DND-41 (cell line): ENCODE data around the gene CACNA2D4.

Source experiments
- ATAC-seq: fragments of 200-7000 bp; cut with Tn5 transposase; 3 replicates; pipeline ENCODE4 v1.9.1; 2021; ENCODE audit warnings: low read depth; ENCODE audit not compliant: insufficient read depth
- DNase-seq: peaks from one replicate; pipeline ENCODE4 v3.0.0-alpha.2; 2020
- H2AFZ ChIP-seq: 2 replicates; pipeline ENCODE4 v1.6.0; 2012; ENCODE audit warnings: low read depth, low read length
- H3K27ac ChIP-seq: 2 replicates; pipeline ENCODE4 v1.5.1; 2012; ENCODE audit warnings: low read length, inconsistent platforms
- H3K27me3 ChIP-seq: fragments of 200-600 bp; sonication (generic); 2 replicates; pipeline ENCODE4 v1.6.0; 2012; ENCODE audit warnings: low read length, mild to moderate bottlenecking, inconsistent platforms; ENCODE audit not compliant: insufficient read depth, poor library complexity
- H3K36me3 ChIP-seq: 2 replicates; pipeline ENCODE4 v1.5.1; 2012; ENCODE audit warnings: low read length, inconsistent platforms; ENCODE audit not compliant: insufficient read depth
- H3K4me1 ChIP-seq: 2 replicates; pipeline ENCODE4 v1.5.1; 2012; ENCODE audit warnings: mild to moderate bottlenecking, low read length; ENCODE audit not compliant: insufficient read depth
- H3K4me2 ChIP-seq: 2 replicates; pipeline ENCODE4 v1.6.0; 2012; ENCODE audit warnings: mild to moderate bottlenecking, moderate library complexity, low read length, inconsistent platforms; ENCODE audit not compliant: insufficient read depth
- H3K4me3 ChIP-seq, 2 experiments: fragments of 200-600 bp in 1 of 2; shearing (Covaris generic) in 1 of 2; 2 replicates each; pipeline ENCODE4 v1.5.1; 2012 to 2016; ENCODE audit warnings: inconsistent platforms in 2 of 2, low read length in 2 of 2, mild to moderate bottlenecking in 2 of 2, low read depth in 1 of 2, moderate library complexity in 1 of 2
- H3K79me2 ChIP-seq: 2 replicates; pipeline ENCODE4 v1.6.0; 2012; ENCODE audit warnings: low read length, inconsistent platforms; ENCODE audit not compliant: insufficient read depth
- H3K9ac ChIP-seq: 2 replicates; pipeline ENCODE4 v1.6.0; 2012; ENCODE audit warnings: low read depth, mild to moderate bottlenecking, inconsistent platforms, low read length, moderate library complexity
- H3K9me3 ChIP-seq: 2 replicates; pipeline ENCODE4 v1.5.1; 2012; ENCODE audit warnings: low read length, moderate library complexity, mild to moderate bottlenecking, inconsistent platforms; ENCODE audit not compliant: insufficient read depth, severe bottlenecking
- H4K20me1 ChIP-seq: 2 replicates; pipeline ENCODE4 v1.6.0; 2012; ENCODE audit warnings: low read length; ENCODE audit not compliant: insufficient read depth
- EZH2 ChIP-seq: IDR thresholded peaks from 3 replicates; pipeline ENCODE4 v1.6.1; 2012; ENCODE audit warnings: borderline replicate concordance, low read depth, mild to moderate bottlenecking, moderate library complexity, low read length, inconsistent platforms; ENCODE audit not compliant: severe bottlenecking
- TF ChIP-seq, protein P1 (sequence below): IDR thresholded peaks from 2 replicates; pipeline ENCODE4 v1.5.1; 2012; ENCODE audit warnings: borderline replicate concordance, low read length, moderate library complexity, mild to moderate bottlenecking; ENCODE audit not compliant: poor library complexity, severe bottlenecking; ENCODE audit errors: extremely low read depth

CACNA2D4 gene

DNA sequence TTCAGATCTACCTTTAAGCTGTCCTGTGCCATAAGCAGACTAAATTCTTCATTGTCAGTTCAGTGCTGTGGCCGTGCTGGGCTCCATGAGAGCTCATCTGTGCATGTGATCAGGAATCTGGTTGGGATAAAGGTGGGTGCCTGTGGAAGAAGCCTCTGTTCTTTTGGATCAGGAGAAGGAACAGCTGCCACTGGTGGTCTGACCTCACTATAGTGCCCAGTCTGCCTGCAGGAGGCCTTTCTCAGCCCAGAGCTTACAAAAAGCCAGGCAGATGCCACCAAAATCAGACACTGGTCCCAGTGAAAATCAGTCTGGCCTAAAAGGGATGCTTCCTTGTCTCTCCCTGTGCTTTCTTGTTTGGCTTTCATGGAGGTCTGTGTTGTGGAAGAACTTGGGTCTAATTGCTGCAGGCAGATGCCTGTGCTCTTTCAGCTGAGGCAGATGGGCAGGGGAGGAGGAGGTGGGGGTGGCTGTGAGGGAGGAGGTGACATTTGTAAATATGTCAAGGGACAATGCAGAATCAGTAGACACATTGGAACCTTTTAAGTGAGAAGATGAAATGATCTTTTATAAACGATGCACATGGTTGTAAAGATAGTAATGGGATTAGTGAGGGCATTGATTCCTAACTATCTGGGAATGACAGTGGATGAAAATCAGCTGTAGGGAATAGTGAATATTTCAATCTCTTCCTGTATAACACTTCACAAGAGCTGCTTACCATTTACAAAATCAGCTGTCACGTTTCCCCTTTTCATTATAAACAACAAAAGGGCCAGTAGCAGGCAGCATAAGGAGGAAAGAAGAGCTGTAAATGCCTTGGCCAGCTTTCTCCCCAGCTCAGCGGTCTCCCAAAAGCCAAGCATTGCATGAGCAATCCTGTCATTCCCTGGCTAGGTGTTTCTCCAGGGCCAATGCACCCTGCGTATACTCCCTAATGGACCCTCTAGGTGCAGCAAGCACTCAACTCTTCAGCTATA lies 44.6 kb downstream of the CACNA2D4 start:
- DNase-seq (no peak), ATAC-seq (no peak)
- Histone ChIP-seq H3K36me3 (no peaks in the 10 kb centered on the region), H3K4me3 (no peak overlapping the region), H3K4me1 (no peaks in the 10 kb centered on the region), H3K27me3 (peaks cover 11% of the 10 kb centered on the region), H3K9me3 (peaks cover 5% of the 10 kb centered on the region), H3K27ac (no peak overlapping the region), H4K20me1 (no peaks in the 10 kb centered on the region), H3K79me2 (no peaks in the 10 kb centered on the region), H3K9ac (no peak overlapping the region), H2AFZ (no peak overlapping the region), H3K4me2 (no peak overlapping the region)
- TF ChIP-seq, protein P1, sequence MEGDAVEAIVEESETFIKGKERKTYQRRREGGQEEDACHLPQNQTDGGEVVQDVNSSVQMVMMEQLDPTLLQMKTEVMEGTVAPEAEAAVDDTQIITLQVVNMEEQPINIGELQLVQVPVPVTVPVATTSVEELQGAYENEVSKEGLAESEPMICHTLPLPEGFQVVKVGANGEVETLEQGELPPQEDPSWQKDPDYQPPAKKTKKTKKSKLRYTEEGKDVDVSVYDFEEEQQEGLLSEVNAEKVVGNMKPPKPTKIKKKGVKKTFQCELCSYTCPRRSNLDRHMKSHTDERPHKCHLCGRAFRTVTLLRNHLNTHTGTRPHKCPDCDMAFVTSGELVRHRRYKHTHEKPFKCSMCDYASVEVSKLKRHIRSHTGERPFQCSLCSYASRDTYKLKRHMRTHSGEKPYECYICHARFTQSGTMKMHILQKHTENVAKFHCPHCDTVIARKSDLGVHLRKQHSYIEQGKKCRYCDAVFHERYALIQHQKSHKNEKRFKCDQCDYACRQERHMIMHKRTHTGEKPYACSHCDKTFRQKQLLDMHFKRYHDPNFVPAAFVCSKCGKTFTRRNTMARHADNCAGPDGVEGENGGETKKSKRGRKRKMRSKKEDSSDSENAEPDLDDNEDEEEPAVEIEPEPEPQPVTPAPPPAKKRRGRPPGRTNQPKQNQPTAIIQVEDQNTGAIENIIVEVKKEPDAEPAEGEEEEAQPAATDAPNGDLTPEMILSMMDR = no peak
- TF ChIP-seq EZH2 = no peak

DNA sequence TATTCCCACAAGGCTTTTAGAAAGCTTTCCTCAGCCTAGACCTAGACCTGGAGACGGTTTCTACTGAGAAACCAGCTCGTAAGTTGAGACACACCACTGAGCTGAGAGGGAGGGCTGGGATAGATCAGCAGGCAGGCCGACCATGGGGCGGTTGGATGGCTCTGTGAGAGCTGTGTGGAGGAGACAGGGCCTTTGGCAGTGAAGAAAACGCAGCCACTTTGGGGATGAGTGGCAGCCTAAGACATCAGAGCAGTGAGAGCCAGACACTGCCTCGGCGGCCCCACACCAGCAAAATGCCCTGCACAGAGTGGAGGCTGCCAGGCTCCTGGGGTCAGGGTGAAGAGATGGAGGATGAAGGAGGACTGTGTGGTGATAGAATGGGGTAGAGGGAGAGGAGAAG lies 46.0 kb downstream of the CACNA2D4 start:
- Histone ChIP-seq H3K4me1 (no peaks in the 10 kb centered on the region), H2AFZ (no peak overlapping the region), H3K4me3 (no peak overlapping the region), H3K79me2 (no peaks in the 10 kb centered on the region), H3K4me2 (no peak overlapping the region), H3K27me3 (peaks cover 16% of the 10 kb centered on the region), H3K9me3 (peaks cover 5% of the 10 kb centered on the region), H3K9ac (no peak overlapping the region), H4K20me1 (no peaks in the 10 kb centered on the region), H3K27ac (no peak overlapping the region), H3K36me3 (no peaks in the 10 kb centered on the region)
- ATAC-seq (no peak), DNase-seq (no peak)
- TF ChIP-seq, protein P1 = no peak
- TF ChIP-seq EZH2 = no peak

DNA sequence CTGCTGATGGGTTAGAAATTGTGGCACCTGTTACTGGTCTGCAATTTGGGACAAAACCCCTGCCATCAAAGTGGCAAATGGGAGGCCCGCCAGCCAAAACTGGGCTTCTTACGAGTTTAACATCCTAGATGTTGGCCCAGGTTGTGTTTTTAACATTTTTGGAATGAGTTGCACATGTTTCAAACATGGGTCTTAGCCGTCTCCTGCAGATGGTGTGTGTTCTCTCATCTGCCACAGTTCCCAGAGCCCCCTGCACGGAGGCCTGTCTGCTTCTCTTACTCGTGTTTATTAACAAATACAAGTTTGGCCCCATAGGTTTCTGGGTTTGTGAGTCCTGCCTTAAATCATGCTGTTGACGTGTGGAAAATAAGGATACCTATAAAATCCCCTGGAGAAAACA lies 46.5 kb downstream of the CACNA2D4 start:
- peaks cover 5% of the 10 kb centered on the region for H3K9me3 ChIP-seq
- no peak overlapping the region for H3K4me3 ChIP-seq
- TF ChIP-seq EZH2 = no peak
- no peak overlapping the region for H3K4me2 ChIP-seq
- no peaks in the 10 kb centered on the region for H3K36me3 ChIP-seq
- H3K27me3 ChIP-seq = peaks cover 16% of the 10 kb centered on the region
- no peak overlapping the region for H2AFZ ChIP-seq
- no peaks in the 10 kb centered on the region for H3K4me1 ChIP-seq
- H3K27ac ChIP-seq = no peak overlapping the region
- no peaks in the 10 kb centered on the region for H3K79me2 ChIP-seq
- DNase-seq (no peak), ATAC-seq (no peak)
- no peak overlapping the region for H3K9ac ChIP-seq
- H4K20me1 ChIP-seq = no peaks in the 10 kb centered on the region
